GM10266 (cell line): Measurements from ENCODE around the gene EDC4.
"Not testable (repeated sequence)": the region's sequence is repeated elsewhere in the genome, so short reads cannot be mapped to it uniquely, and the experiment has no call there.

Experiments used
- DNase-seq: peaks from one replicate; pipeline ENCODE4 v3.0.0; 2012; ENCODE audit errors: extremely low spot score
- CTCF ChIP-seq: IDR thresholded peaks from 2 replicates; pipeline ENCODE4 v1.5.1; 2012; ENCODE audit warnings: mild to moderate bottlenecking, low read depth; ENCODE audit not compliant: control insufficient read depth, insufficient read depth; ENCODE audit errors: missing control alignments

Gene EDC4

GRCh38 chr16:67833415-67834241 is 39.2 kb upstream of the EDC4 start:
- TF ChIP-seq CTCF, result no peak
- DNase-seq, result peak; percentile 95

- TF ChIP-seq CTCF, result no peak
- DNase-seq, result no peak
These were observed 38.6 kb upstream of the EDC4 start for GRCh38 chr16:67834242-67834614.

- DNase-seq, result not testable (repeated sequence)
These were observed 35.7 kb upstream of the EDC4 start for GRCh38 chr16:67837190-67837589.

- no peak for DNase-seq
- TF ChIP-seq CTCF, result no peak
These were observed 35.0 kb upstream of the EDC4 start for GRCh38 chr16:67837811-67838210.

- TF ChIP-seq CTCF, result no peak
- no peak for DNase-seq
These were observed 31.5 kb upstream of the EDC4 start for GRCh38 chr16:67841198-67841815.

GRCh38 chr16:67841816-67842508 is 30.9 kb upstream of the EDC4 start, which contains the start of gene THAP11:
TSS of gene THAP11 (plus strand) at chr16:67842320. CDS start at chr16:67842555, 235 bp downstream.
- peak; percentile 95 for TF ChIP-seq CTCF
- DNase-seq, result peak; percentile 95

GRCh38 chr16:67842509-67843342 is 30.1 kb upstream of the EDC4 start:
- peak; percentile 50 for TF ChIP-seq CTCF
- DNase-seq, result peak; percentile 65
